Measurements from ENCODE around the gene SPRYD4.
A peak's percentile ranks its signal among the peaks of the same experiment; 100 is the strongest.
"Not testable (repeated sequence)": the region's sequence is repeated elsewhere in the genome, so short reads cannot be mapped to it uniquely, and the experiment has no call there.

SPRYD4 gene

GRCh38 chr12:56488041-56488955 lies 19.9 kb downstream of the SPRYD4 start, which contains the start of gene GLS2:
GLS2 (minus strand) TSS chr12:56488161; CDS start chr12:56488118, 43 bp downstream.
- H3K27ac ChIP-seq: no peak within 1 kb of the TSS
- peak; percentile 83 for DNase-seq (ENCODE audit: low spot score)
- TF ChIP-seq, protein P1, sequence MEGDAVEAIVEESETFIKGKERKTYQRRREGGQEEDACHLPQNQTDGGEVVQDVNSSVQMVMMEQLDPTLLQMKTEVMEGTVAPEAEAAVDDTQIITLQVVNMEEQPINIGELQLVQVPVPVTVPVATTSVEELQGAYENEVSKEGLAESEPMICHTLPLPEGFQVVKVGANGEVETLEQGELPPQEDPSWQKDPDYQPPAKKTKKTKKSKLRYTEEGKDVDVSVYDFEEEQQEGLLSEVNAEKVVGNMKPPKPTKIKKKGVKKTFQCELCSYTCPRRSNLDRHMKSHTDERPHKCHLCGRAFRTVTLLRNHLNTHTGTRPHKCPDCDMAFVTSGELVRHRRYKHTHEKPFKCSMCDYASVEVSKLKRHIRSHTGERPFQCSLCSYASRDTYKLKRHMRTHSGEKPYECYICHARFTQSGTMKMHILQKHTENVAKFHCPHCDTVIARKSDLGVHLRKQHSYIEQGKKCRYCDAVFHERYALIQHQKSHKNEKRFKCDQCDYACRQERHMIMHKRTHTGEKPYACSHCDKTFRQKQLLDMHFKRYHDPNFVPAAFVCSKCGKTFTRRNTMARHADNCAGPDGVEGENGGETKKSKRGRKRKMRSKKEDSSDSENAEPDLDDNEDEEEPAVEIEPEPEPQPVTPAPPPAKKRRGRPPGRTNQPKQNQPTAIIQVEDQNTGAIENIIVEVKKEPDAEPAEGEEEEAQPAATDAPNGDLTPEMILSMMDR (IDR thresholded peaks at IDR 0.05): no peak
- H3K4me3 ChIP-seq: peak within 1 kb of the TSS; percentile 72

- TF ChIP-seq, protein P1 (IDR thresholded peaks at IDR 0.05): no peak
- H3K27ac ChIP-seq: no peak overlapping the region
- no peak for DNase-seq (ENCODE audit: low spot score)
- no peak overlapping the region for H3K4me3 ChIP-seq
Observed at GRCh38 chr12:56490360-56490759, 22.0 kb downstream of the SPRYD4 start.

DNA sequence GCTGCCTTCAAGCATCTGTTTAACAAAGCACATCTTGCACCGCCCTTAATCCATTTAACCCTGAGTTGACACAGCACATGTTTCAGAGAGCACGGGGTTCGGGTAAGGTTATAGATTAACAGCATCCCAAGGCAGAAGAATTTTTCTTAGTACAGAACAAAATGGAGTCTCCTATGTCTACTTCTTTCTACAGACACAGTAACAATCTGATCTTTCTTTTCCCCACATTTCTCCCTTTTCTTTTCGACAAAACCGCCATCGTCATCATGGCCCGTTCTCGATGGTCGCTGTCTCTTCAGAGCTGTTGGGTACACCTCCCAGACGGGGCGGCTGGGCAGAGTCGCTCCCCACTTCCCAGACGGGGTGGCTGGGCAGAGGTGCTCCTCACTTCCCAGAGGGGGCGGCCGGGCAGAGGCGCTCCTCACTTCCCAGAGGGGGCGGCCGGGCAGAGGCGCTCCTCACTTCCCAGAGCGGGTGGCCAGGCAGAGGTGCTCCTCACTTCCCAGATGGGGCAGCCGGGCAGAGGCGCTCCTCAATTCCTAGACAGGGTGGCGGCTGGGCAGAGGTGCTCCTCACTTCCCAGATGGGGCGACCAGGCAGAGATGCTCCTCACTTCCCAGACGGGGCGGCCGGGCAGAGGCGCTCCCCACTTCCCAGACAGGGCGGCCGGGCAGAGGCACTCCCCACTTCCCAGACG lies 25.2 kb downstream of the SPRYD4 start:
- DNase-seq (ENCODE audit: low spot score); H3K4me3 ChIP-seq; H3K27ac ChIP-seq: not testable (repeated sequence)

- not testable (repeated sequence) for DNase-seq (ENCODE audit: low spot score); H3K4me3 ChIP-seq; H3K27ac ChIP-seq
Observed at GRCh38 chr12:56494106-56494415, 25.7 kb downstream of the SPRYD4 start.

- H3K27ac ChIP-seq; H3K4me3 ChIP-seq; DNase-seq (ENCODE audit: low spot score): not testable (repeated sequence)
Observed at GRCh38 chr12:56494481-56494880, 26.1 kb downstream of the SPRYD4 start.

- peak; percentile 77 for DNase-seq (ENCODE audit: low spot score)
- H3K4me3 ChIP-seq: peak overlapping the region; percentile 59
Observed at GRCh38 chr12:56496704-56497103, 28.3 kb downstream of the SPRYD4 start.

GRCh38 chr12:56498126-56498902 lies 29.9 kb downstream of the SPRYD4 start:
- H3K4me3 ChIP-seq; DNase-seq (ENCODE audit: low spot score); H3K27ac ChIP-seq: not testable (repeated sequence)

More at GRCh38 chr12:56496704-56497103, 28.3 kb downstream of the SPRYD4 start:
- H3K27ac ChIP-seq: not testable (repeated sequence)

DNA sequence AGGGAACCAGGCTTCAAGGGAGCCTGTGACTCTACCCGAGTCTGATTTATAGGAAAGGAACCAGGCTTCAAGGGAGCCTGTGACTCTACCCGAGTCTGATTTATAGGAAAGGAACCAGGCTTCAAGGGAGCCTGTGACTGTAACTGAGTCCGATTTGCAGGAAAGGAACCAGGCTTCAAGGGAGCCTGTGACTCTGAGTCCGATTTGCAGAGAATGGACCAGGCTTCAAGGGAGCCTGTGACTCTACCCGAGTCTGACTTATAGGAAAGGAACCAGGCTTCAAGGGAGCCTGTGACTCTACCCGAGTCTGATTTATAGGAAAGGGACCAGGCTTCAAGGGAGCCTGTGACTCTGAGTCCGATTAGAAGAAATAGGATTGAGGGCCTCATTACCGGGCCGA lies 31.1 kb downstream of the SPRYD4 start:
- DNase-seq (ENCODE audit: low spot score); H3K4me3 ChIP-seq: not testable (repeated sequence)

DNA sequence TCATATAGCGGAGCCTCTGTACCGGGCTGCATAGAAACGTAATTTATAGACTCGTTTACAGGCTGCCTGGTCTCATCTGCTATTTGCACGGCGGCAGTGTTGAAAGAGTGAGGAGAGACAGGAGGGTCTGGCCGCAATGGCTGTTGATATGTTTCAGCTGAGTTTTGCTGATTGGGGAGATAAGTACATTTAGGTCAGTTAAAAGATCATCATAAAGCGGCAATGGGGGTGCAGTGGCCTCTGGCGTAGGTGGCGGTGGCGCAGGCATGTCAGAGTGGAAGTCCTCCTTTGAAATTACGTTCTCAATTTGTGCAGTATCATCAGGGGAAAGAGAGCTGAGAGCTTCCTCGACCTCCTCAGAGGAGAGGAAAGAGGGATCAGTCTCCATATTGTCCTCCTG lies 31.5 kb downstream of the SPRYD4 start:
- H3K27ac ChIP-seq; H3K4me3 ChIP-seq; DNase-seq (ENCODE audit: low spot score): not testable (repeated sequence)

More for the DNA sequence above, 31.1 kb downstream of the SPRYD4 start:
- H3K27ac ChIP-seq: not testable (repeated sequence)

GRCh38 chr12:56510786-56511185 lies 42.4 kb downstream of the SPRYD4 start:
- Histone ChIP-seq H3K27ac (no peak overlapping the region), H3K4me3 (no peak overlapping the region)
- TF ChIP-seq, protein P1 (IDR thresholded peaks at IDR 0.05): no peak
- no peak for DNase-seq (ENCODE audit: low spot score)

Data from coronary artery (tissue), 2 donors.